Measurements from ENCODE around the gene CTNND2.

Gene CTNND2

DNA sequence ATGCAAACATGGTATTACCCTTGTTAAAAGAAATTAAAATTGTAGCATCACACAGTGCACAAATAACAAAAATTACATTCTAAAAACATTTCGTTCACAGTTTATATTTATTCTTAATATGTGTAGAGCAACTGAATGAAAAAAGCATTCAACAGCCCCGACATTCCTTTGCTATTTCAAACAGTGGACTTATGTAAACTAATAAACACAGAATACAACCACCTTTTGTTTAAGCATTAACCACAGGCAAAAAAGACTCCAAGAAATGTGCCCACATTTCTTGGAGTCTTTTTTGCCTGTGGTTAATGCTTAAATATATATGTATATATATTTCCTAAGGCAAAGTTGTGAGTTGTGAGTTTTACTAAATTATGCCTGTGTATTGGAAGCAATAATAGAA lies 610.7 kb downstream of the CTNND2 start:
- no peak for DNase-seq (ENCODE audit: extremely low spot score)
- CTCF ChIA-PET, result no interaction called here
- POLR2A ChIA-PET, result no interaction called here
- no peak for TF ChIP-seq L3MBTL2 (conservative IDR thresholded peaks at IDR 0.05)
- TF ChIP-seq FOXA1 (IDR thresholded peaks at IDR 0.05), result no peak
- no peak for TF ChIP-seq ELF4 (IDR thresholded peaks at IDR 0.05)
- no peak for TF ChIP-seq FOXK2 (IDR thresholded peaks at IDR 0.05)
- TF ChIP-seq ZNF384 (IDR thresholded peaks at IDR 0.05), result no peak
- TF ChIP-seq HDGF (IDR thresholded peaks at IDR 0.05; ENCODE audit: borderline replicate concordance), result no peak
- no peak for TF ChIP-seq NFRKB (IDR thresholded peaks at IDR 0.05)
- TF ChIP-seq, protein P1, sequence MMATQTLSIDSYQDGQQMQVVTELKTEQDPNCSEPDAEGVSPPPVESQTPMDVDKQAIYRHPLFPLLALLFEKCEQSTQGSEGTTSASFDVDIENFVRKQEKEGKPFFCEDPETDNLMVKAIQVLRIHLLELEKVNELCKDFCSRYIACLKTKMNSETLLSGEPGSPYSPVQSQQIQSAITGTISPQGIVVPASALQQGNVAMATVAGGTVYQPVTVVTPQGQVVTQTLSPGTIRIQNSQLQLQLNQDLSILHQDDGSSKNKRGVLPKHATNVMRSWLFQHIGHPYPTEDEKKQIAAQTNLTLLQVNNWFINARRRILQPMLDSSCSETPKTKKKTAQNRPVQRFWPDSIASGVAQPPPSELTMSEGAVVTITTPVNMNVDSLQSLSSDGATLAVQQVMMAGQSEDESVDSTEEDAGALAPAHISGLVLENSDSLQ (IDR thresholded peaks at IDR 0.05), result no peak
- no peak for TF ChIP-seq SUZ12 (IDR thresholded peaks at IDR 0.05)
- no peak for TF ChIP-seq ARNT (IDR thresholded peaks at IDR 0.05)
- TF ChIP-seq FOXM1 (IDR thresholded peaks at IDR 0.05; ENCODE audit: borderline replicate concordance), result no peak
- no peak for TF ChIP-seq SP1 (IDR thresholded peaks at IDR 0.05)
- no peak for TF ChIP-seq LEF1 (IDR thresholded peaks at IDR 0.05; ENCODE audit: borderline replicate concordance)
- no peak for TF ChIP-seq CTBP1 (IDR thresholded peaks at IDR 0.05; ENCODE audit: borderline replicate concordance)
- TF ChIP-seq TARDBP (IDR thresholded peaks at IDR 0.05), result no peak
- no peak for TF ChIP-seq BHLHE40 (IDR thresholded peaks at IDR 0.05; ENCODE audit: borderline replicate concordance)

DNA sequence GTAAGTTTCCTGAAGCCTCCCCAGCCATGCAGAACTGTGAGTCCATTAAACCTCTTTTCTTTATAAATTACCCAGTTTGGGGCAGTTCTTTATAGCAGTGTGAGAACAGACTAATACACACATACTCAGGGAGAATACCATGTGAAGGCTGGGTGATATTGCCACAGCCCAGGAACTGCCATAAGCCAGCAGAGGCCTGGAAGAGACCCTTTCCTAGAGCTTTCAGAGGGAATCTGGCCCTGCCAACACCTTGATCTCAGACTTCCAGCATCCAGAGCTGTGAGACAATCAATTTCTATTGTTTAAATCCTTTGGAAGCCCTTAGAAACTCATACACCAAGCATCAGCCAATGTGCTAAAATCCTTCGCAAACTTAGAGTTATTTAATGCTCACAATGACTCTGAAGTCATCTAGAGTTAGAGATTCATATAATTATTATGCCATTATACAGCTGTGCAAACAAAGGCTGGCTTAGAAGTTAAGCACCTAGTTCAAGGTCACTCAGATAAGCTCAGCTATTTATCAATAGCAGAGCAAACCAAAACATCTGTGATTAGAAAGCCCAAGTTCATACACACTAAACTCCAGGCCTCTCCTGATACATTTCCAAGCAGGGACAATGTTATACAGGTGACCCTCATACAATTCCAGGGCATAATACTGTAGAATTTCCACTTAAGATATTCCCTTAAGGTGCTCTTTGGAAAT lies 611.4 kb downstream of the CTNND2 start:
- ChIA-PET POLR2A (no interaction called here), CTCF (interaction anchor here (0.6 kb wide), 1 partner anchor 1079 kb away, joined by 5 read pairs; no protein-coding TSS in a partner anchor)
- TF ChIP-seq LEF1 (IDR thresholded peaks at IDR 0.05; ENCODE audit: borderline replicate concordance) (no peak), CTBP1 (IDR thresholded peaks at IDR 0.05; ENCODE audit: borderline replicate concordance) (no peak), ARNT (IDR thresholded peaks at IDR 0.05) (no peak), SP1 (IDR thresholded peaks at IDR 0.05) (no peak), BHLHE40 (IDR thresholded peaks at IDR 0.05; ENCODE audit: borderline replicate concordance) (no peak), FOXA1 (IDR thresholded peaks at IDR 0.05) (no peak), NFRKB (IDR thresholded peaks at IDR 0.05) (no peak), HDGF (IDR thresholded peaks at IDR 0.05; ENCODE audit: borderline replicate concordance) (no peak), FOXK2 (IDR thresholded peaks at IDR 0.05) (no peak)
- no peak for DNase-seq (ENCODE audit: extremely low spot score)

DNA sequence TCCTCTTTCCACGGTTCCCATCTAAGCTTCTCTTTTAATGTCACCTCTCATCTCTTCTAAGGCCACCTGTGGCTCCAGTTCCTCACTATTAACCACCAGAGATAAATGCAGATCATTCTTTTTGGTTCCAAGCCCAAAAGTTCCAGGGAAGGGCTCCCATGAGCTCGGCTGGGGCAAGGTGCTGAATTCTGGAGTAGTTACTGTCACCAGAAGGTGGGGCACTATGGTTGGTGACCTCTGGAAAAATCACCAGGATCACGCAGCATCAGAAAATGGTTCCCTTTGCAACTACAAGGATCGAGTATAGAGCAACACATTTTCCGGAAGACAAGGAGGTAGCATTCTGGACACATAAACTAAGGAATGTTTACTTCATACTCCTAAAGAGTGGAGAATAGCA lies 614.5 kb downstream of the CTNND2 start:
- CTCF ChIA-PET, result no interaction called here
- DNase-seq (ENCODE audit: extremely low spot score), result no peak
- POLR2A ChIA-PET, result no interaction called here
- TF ChIP-seq CTBP1 (IDR thresholded peaks at IDR 0.05; ENCODE audit: borderline replicate concordance) (no peak), NFRKB (IDR thresholded peaks at IDR 0.05) (no peak), FOXK2 (IDR thresholded peaks at IDR 0.05) (no peak), SUZ12 (IDR thresholded peaks at IDR 0.05) (no peak), ZNF384 (IDR thresholded peaks at IDR 0.05) (no peak), L3MBTL2 (conservative IDR thresholded peaks at IDR 0.05) (no peak), FOXA1 (IDR thresholded peaks at IDR 0.05) (no peak), SP1 (IDR thresholded peaks at IDR 0.05) (no peak), ELF4 (IDR thresholded peaks at IDR 0.05) (no peak), TARDBP (IDR thresholded peaks at IDR 0.05) (no peak), ARNT (IDR thresholded peaks at IDR 0.05) (no peak), HDGF (IDR thresholded peaks at IDR 0.05; ENCODE audit: borderline replicate concordance) (no peak), BHLHE40 (IDR thresholded peaks at IDR 0.05; ENCODE audit: borderline replicate concordance) (no peak), LEF1 (IDR thresholded peaks at IDR 0.05; ENCODE audit: borderline replicate concordance) (no peak), FOXM1 (IDR thresholded peaks at IDR 0.05; ENCODE audit: borderline replicate concordance) (no peak)
- TF ChIP-seq, protein P1 (IDR thresholded peaks at IDR 0.05), result no peak

DNA sequence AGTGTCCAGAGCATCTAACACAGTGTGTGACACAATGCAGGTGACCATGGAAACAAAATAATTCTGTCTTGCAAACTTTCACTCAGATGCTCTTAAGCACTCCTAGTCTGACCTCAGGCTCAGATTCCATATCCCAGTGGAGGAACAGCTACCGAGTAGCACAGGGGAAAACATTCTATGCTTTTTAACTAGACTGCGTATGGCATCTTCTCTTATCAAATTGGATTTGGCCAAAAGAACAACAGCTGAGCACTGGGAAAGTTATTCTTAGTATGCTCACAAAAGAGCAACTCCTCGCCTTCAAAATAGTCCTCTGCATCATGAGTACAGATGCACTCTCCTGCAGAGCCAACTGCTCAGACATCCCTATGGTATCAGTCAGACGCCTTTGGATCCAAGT lies 615.0 kb downstream of the CTNND2 start:
- CTCF ChIA-PET, result no interaction called here

DNA sequence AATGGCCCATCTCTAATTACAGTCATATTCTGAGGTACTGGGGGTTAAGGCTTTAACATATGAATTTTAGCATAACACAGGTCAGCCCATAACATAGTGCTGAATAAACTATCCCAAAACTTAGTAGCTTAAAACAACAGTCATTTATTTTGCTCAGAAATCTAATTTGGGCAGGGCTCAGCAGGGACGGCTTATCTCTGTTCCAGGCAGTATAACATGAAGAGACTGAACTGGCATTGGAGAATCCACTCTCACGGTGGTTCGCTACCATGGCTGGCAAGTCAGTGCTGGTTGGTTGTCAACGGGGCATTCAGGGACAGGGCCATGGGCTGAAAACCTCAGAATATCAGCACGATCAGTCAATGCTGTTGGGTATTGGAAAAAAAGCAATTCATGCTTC lies 622.4 kb downstream of the CTNND2 start:
- TF ChIP-seq SP1 (IDR thresholded peaks at IDR 0.05), result no peak
- TF ChIP-seq ELF4 (IDR thresholded peaks at IDR 0.05), result no peak
- TF ChIP-seq SUZ12 (IDR thresholded peaks at IDR 0.05), result no peak
- TF ChIP-seq FOXA1 (IDR thresholded peaks at IDR 0.05), result no peak
- TF ChIP-seq BHLHE40 (IDR thresholded peaks at IDR 0.05; ENCODE audit: borderline replicate concordance), result no peak
- no peak for TF ChIP-seq CTBP1 (IDR thresholded peaks at IDR 0.05; ENCODE audit: borderline replicate concordance)
- TF ChIP-seq HDGF (IDR thresholded peaks at IDR 0.05; ENCODE audit: borderline replicate concordance), result no peak
- TF ChIP-seq ARNT (IDR thresholded peaks at IDR 0.05), result no peak
- no peak for TF ChIP-seq FOXM1 (IDR thresholded peaks at IDR 0.05; ENCODE audit: borderline replicate concordance)
- TF ChIP-seq L3MBTL2 (conservative IDR thresholded peaks at IDR 0.05), result no peak
- TF ChIP-seq NFRKB (IDR thresholded peaks at IDR 0.05), result no peak
- TF ChIP-seq, protein P1 (IDR thresholded peaks at IDR 0.05), result no peak
- TF ChIP-seq ZNF384 (IDR thresholded peaks at IDR 0.05), result no peak
- no peak for TF ChIP-seq FOXK2 (IDR thresholded peaks at IDR 0.05)
- no peak for TF ChIP-seq LEF1 (IDR thresholded peaks at IDR 0.05; ENCODE audit: borderline replicate concordance)
- no peak for TF ChIP-seq TARDBP (IDR thresholded peaks at IDR 0.05)
- no peak for DNase-seq (ENCODE audit: extremely low spot score)
- CTCF ChIA-PET, result no interaction called here
- POLR2A ChIA-PET, result no interaction called here

More for the DNA sequence above, 615.0 kb downstream of the CTNND2 start:
- POLR2A ChIA-PET, result no interaction called here
- DNase-seq (ENCODE audit: extremely low spot score), result no peak
- no peak for TF ChIP-seq L3MBTL2 (conservative IDR thresholded peaks at IDR 0.05)
- TF ChIP-seq LEF1 (IDR thresholded peaks at IDR 0.05; ENCODE audit: borderline replicate concordance), result no peak
- TF ChIP-seq FOXA1 (IDR thresholded peaks at IDR 0.05), result no peak
- no peak for TF ChIP-seq FOXM1 (IDR thresholded peaks at IDR 0.05; ENCODE audit: borderline replicate concordance)
- TF ChIP-seq BHLHE40 (IDR thresholded peaks at IDR 0.05; ENCODE audit: borderline replicate concordance), result no peak
- TF ChIP-seq ZNF384 (IDR thresholded peaks at IDR 0.05), result no peak
- TF ChIP-seq FOXK2 (IDR thresholded peaks at IDR 0.05), result no peak
- no peak for TF ChIP-seq HDGF (IDR thresholded peaks at IDR 0.05; ENCODE audit: borderline replicate concordance)
- no peak for TF ChIP-seq ELF4 (IDR thresholded peaks at IDR 0.05)
- TF ChIP-seq, protein P1 (IDR thresholded peaks at IDR 0.05), result no peak
- TF ChIP-seq SP1 (IDR thresholded peaks at IDR 0.05), result no peak
- TF ChIP-seq CTBP1 (IDR thresholded peaks at IDR 0.05; ENCODE audit: borderline replicate concordance), result no peak
- TF ChIP-seq TARDBP (IDR thresholded peaks at IDR 0.05), result no peak

Measured in HEK293T (cell line).